ENCODE data around the gene YJEFN3. TPM values are rescaled to one million over a fixed set of nuclear protein-coding genes. Genes with fewer than 3 reads are reported as not detected.

Gene YJEFN3
- total and polyA plus RNA-seq, 2 of the 8 experiments (the other 6 are each of a cell fraction or from before 2014, with no cell fraction given), result 5.7 to 9.4 TPM

DNA sequence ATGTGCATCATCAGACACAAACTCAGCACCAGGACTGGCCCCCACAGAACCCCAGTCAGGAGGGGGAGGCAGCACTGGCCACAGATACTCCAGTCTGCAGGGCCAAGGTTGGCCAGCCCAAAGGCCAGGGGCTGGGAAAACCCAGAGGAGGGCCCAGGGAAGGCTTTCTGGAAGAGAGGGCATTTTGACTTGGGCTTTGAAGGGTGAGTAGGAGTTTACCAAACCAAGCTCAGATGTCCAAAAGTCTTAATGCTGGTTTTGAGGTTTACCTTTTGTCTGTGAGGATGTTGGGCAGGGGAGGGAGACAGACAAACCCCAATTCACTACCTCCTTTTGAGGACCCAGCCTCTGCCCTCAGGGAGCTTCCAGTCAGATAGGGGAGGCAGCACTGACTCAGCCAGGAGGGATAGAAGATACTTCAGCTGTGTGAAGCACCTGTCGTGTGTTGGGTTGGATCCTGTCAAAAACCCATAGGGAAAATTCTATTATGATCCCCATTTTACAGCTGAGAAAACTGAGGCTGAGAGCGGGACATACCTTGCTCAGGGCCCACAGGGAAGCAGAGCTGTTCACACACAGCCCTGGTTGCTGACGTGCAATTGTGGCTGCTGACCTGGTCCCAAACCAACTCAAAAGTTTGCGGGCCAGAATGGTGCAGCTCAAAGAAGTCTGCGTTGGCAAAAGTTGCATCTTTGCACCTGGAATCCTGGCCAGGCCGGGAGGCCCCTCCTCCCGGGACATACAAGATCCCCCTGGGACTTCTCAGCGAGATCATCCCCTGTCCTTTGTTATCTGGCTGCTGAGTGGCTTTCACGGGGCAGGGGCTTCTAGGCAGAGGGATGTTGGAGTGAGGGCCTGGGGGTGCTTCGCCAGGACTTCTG lies 22.5 kb downstream of the YJEFN3 start:
- H2BK20ac ChIP-seq (ENCODE audit: low read length), result no peak overlapping the region
- H3K27me3 ChIP-seq (replicated peaks in 1 of 4; ENCODE audit: control insufficient read depth in 3 of 4, extremely low read depth in 1 of 4, insufficient read depth in 3 of 4, low read length in 3 of 4), result no peaks in the 10 kb centered on the region; a peak in 1 of 7 replicates
- H4K8ac ChIP-seq (ENCODE audit: extremely low read depth, insufficient read depth, low read length), result peak overlapping the region; percentile 43; the same call in 1 of the 2 replicates
- H3K4me3 ChIP-seq (ENCODE audit: extremely low read depth in 1 of 4, insufficient read depth in 2 of 4, low read depth in 3 of 4, low read length in 4 of 4), result no peak overlapping the region
- 0 out of 2 replicates have a peak, but pooled peaks cover 2% of the 10 kb centered on the region for H3K79me1 ChIP-seq (ENCODE audit: low read depth, low read length)
- H3K14ac ChIP-seq (ENCODE audit: insufficient read length), result no peak overlapping the region
- no peak overlapping the region for H3K4ac ChIP-seq (replicated peaks; ENCODE audit: insufficient read length, low read depth, low read length)
- no peak overlapping the region for H2AK5ac ChIP-seq (ENCODE audit: low read depth, low read length)
- TF ChIP-seq CTBP2 (IDR thresholded peaks at IDR 0.05; ENCODE audit: borderline replicate concordance, insufficient read depth, insufficient read length, low read length) (no peak), KDM1A (IDR thresholded peaks at IDR 0.05; ENCODE audit: borderline replicate concordance, low read length) (peak; percentile 83; the same call in 1 of the 2 replicates), EGR1 (IDR thresholded peaks at IDR 0.05; ENCODE audit: borderline replicate concordance, low read depth, low read length) (no peak)
- no peaks in the 10 kb centered on the region; a peak in 3 of 7 replicates for H3K4me1 ChIP-seq (replicated peaks in 1 of 4; ENCODE audit: control insufficient read depth in 3 of 4, insufficient read depth in 4 of 4, low read length in 3 of 4)
- H3K56ac ChIP-seq (replicated peaks; ENCODE audit: insufficient read length, low read depth, low read length), result no peak overlapping the region
- no peak overlapping the region for H2AFZ ChIP-seq (ENCODE audit: low read length)
- no peak overlapping the region for H3K23ac ChIP-seq (ENCODE audit: insufficient read length)
- no peak overlapping the region for H3K4me2 ChIP-seq (ENCODE audit: insufficient read depth in 1 of 2, low read depth in 2 of 2, low read length in 2 of 2)
- no peaks in the 10 kb centered on the region for H3K36me3 ChIP-seq (ENCODE audit: control insufficient read depth in 2 of 4, insufficient read depth in 4 of 4, low read length in 3 of 4)
- FAIRE-seq (no peak), DNase-seq (ENCODE audit: low read depth in 1 of 2, low spot score in 2 of 2) (no peak)
- no peak overlapping the region for H4K91ac ChIP-seq (replicated peaks; ENCODE audit: insufficient read length, low read length)
- no peaks in the 10 kb centered on the region for H3K9me3 ChIP-seq (ENCODE audit: insufficient read depth in 2 of 2, low read depth in 1 of 2, low read length in 1 of 2)
- CTCF ChIA-PET (ENCODE audit: partially characterized antibody), result interaction anchor here (0.7 to 15.7 kb wide), 13 partner anchors 8 to 144 kb away, joined by 3 to 223 read pairs (median 12); partner anchors contain the start of genes CILP2, GMIP and YJEFN3
- POLR2A ChIA-PET (ENCODE audit: partially characterized antibody), result interaction anchor here (0.6 to 2.2 kb wide), 11 partner anchors 9 to 224 kb away, joined by 3 to 11 read pairs (median 4); partner anchors contain the start of genes YJEFN3 and ZNF14
- no peak overlapping the region for H3K9ac ChIP-seq (replicated peaks in 1 of 4; ENCODE audit: extremely low read depth in 1 of 4, low read depth in 3 of 4, low read length in 3 of 4)
- H2BK12ac ChIP-seq (ENCODE audit: low read depth, low read length), result 0 out of 2 replicates have a peak overlapping the region, but pooled peaks have one; percentile 27
- no peak overlapping the region for H3K18ac ChIP-seq (ENCODE audit: extremely low read depth, low read length)
- no peaks in the 10 kb centered on the region for H4K20me1 ChIP-seq (replicated peaks in 1 of 2; ENCODE audit: control insufficient read depth in 1 of 2, insufficient read depth in 2 of 2, low read length in 2 of 2)
- no peaks in the 10 kb centered on the region for H3K23me2 ChIP-seq (ENCODE audit: low read depth, low read length)
- H3K27ac ChIP-seq (ENCODE audit: low read depth, low read length), result no peak overlapping the region
- 93% methylated on average over 10 of the region's 10 CpGs; no CpG with 5 or more reads in 1 of the 2 experiments for WGBS, 2 experiments (ENCODE audit: extremely low coverage in 1 of 2, insufficient coverage in 1 of 2, insufficient read length in 1 of 2, insufficient replicate concordance in 2 of 2, low coverage in 1 of 2, low lambda C conversion rate in 2 of 2, missing lambda C conversion rate in 1 of 2)
- H2BK5ac ChIP-seq (ENCODE audit: low read depth, low read length), result no peak overlapping the region
- no peak overlapping the region for H4K5ac ChIP-seq (ENCODE audit: insufficient read length, low read depth, low read length)
- H2BK15ac ChIP-seq (ENCODE audit: low read length), result 0 out of 2 replicates have a peak overlapping the region, but pooled peaks have one; percentile 18
- H3K79me2 ChIP-seq (ENCODE audit: control insufficient read depth in 1 of 2, insufficient read depth in 2 of 2, low read length in 2 of 2), result no peaks in the 10 kb centered on the region
- no peak overlapping the region for H2BK120ac ChIP-seq (replicated peaks; ENCODE audit: low read depth, low read length)

All from H1 (cell line).